ENCODE data around the gene DOHH.

Gene DOHH

DNA sequence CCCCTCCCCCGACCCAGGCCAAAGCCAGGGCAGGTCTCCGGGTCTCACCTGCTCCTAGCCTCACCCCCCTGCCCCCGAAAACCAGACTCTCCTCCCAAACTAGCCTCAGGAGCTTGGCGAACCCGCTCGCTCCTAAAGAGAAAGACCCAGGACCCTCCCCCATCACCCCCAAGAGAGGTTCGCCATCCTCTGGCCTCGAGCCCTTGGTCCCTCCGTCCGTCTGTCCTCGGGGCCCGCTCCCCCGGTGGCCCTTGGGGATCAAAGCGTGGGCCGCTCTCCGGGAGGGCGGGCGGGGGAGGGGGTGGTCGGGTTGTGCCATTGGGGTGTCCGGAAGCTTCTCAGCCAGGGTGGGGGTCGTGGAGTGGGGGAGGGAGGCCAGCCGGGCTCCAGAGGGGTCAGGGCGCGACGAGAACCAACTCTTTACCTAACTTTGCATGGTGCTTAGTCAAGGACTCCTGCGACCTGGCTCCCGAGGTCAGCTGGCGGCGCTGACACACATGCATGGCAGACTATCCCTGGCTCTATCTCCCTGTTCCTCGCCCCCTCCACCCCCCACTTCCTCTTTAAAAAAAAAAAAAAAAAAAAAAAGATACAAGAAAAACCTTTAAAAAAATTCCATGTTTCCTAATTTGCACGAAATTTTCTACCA lies 35.8 kb downstream of the DOHH start:
- no peak for TF ChIP-seq ZFX (IDR thresholded peaks at IDR 0.05)
- TF ChIP-seq, protein P1, sequence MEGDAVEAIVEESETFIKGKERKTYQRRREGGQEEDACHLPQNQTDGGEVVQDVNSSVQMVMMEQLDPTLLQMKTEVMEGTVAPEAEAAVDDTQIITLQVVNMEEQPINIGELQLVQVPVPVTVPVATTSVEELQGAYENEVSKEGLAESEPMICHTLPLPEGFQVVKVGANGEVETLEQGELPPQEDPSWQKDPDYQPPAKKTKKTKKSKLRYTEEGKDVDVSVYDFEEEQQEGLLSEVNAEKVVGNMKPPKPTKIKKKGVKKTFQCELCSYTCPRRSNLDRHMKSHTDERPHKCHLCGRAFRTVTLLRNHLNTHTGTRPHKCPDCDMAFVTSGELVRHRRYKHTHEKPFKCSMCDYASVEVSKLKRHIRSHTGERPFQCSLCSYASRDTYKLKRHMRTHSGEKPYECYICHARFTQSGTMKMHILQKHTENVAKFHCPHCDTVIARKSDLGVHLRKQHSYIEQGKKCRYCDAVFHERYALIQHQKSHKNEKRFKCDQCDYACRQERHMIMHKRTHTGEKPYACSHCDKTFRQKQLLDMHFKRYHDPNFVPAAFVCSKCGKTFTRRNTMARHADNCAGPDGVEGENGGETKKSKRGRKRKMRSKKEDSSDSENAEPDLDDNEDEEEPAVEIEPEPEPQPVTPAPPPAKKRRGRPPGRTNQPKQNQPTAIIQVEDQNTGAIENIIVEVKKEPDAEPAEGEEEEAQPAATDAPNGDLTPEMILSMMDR (conservative IDR thresholded peaks at IDR 0.05), result no peak
- no peak overlapping the region for H3K27ac ChIP-seq

DNA sequence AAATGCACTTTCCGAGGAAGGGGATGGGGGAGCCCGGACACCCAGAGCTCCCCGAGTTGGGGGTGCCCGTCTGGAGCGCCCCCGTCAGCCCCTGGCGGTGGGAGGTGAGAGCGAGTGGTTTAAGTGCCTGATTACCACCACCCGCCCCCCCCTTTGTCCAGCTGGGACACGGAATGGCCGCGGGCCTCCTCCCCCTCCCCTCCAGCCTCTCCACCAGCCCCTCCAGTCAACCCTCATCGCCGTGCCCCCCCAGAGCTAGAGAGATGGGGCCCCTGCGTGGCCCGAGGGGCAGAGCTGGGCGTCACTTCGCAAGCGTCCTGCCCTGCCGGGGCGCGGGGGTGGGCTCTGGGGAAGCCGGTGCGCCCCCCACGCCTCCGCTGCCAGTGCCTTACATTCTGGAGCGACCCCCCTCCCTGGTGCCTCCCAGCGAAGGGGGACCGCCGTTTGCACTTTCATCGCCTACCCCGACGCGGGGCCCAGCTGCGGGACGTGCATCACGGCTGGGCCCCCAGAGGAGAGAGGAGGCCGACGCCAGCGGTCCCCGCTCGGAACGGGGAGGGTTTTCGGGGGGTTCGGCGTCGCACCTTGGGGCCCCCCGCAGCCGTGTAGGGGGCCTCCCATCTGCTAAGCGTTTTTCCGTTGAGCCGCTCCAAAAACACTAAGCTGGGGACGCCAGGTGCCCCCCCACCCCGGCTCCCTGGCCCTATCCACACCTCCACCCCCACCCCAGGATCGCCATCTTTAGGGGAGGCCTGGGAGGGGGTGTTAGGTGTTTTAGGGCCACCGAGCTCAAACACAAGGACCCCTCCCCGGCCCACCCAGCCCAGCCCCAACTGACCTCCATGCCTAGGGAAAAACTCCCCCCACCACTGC lies 36.5 kb downstream of the DOHH start:
- TF ChIP-seq ZFX (IDR thresholded peaks at IDR 0.05), result no peak
- TF ChIP-seq, protein P1 (conservative IDR thresholded peaks at IDR 0.05), result no peak

DNA sequence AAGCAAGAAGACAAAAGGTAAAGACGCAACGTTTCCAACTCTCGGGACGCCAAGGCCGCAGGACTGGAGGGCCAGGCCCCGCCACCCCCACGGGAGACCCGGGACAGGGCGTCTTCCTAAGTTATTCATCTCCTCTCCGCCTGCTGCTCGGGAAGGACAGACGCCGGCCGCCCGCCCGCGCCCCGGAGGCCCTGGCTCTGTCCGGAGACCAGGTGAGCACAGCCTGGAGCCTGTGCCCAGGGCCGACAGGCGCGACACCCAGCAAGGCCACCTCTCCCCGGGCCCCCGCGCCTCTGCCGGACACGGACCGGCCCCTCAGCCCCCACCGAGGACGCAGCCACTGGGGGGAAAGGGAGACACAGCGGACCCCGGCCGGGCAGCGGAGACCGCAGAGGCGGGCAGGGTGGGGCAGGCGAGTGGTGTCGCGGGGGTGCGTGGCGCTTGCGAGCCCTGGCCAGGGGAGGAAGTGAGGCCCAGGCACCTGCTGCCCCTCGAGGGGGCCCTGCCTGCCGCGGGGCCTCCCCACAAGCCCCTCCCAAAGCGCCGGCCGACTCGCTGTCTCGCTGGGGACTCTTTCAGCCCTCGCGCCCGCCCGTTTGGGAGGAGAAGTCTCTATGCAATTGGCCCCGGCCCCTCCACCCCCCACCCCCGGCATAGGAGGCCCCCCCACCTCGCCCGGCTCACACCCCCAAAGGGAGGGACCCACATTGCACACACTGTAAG lies 37.3 kb downstream of the DOHH start:
- no peak overlapping the region for H3K27ac ChIP-seq
- TF ChIP-seq, protein P1 (conservative IDR thresholded peaks at IDR 0.05), result no peak
- TF ChIP-seq ZFX (IDR thresholded peaks at IDR 0.05), result no peak

More for the DNA sequence above, 36.5 kb downstream of the DOHH start:
- no peak overlapping the region for H3K27ac ChIP-seq

DNA sequence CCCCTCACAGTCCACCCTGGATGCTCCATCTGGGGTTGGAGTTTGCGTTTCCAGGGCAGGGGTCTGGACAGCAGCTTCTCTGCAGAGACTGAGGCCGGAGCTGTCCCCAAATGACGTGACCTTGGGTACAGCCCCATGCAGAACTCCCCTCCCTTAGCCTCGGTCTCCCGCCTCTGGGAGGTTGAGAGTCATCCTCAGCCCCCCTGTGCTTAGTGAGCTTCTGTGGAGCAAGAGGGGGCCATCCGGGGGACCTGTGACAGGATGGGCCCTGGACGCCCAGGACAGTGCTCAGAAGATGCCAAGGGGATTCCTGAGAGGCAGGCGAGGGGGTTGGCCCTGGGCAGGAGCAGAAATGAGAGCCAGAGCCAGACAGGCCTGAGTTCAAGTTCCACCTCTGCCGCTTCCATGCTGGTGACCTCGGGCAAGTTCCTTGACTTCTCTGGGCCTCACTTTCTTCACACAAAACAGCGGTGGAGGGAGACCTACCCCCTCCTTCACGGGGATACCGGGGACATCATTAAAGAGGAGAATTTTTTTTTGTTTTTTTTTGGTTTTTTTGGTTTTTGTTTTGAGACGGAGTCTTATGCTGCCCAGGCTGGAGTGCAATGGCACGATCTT lies 40.4 kb downstream of the DOHH start:
- TF ChIP-seq ZFX (IDR thresholded peaks at IDR 0.05), result no peak
- TF ChIP-seq, protein P1 (conservative IDR thresholded peaks at IDR 0.05), result no peak
- no peak overlapping the region for H3K27ac ChIP-seq

DNA sequence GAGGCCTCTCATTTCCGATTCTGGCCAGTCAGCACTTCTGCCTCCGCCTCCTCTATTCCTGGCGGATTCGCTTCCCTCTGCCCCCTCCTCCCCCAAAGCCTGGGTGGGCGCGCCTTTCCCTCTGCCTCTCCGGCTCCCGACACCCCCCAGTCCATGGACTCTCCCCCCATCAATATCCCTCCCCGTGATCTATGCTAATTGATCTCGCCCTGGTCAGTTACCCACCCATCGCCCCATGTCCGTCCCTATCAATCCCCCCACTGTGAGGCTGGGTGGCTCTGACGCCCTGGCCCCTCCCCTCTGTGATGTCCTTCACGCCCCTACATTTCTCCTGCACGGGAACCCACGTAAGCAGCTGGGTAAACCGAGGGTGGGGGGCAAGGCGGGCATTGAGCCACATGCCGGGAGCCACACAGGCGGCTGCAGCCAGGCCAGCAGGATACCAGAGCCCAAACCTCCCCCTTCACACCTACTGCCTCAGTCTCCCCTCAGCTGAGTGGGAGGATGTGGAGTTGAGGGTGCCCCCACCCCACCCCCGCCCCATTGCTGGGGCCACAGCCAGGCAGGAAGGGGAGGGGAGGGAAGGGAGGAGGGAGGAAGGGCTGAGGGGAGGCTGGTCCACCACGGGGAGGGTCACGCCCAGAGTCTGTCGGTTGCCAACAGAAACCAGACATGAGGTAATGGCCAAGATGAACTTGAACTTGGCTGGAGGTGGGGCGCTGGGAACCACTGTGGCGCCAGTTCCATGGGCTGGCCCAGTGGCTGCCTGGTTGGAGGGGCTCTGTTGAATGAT lies 41.2 kb downstream of the DOHH start:
- TF ChIP-seq, protein P1 (conservative IDR thresholded peaks at IDR 0.05), result no peak
- no peak for TF ChIP-seq ZFX (IDR thresholded peaks at IDR 0.05)
- H3K27ac ChIP-seq, result no peak overlapping the region

DNA sequence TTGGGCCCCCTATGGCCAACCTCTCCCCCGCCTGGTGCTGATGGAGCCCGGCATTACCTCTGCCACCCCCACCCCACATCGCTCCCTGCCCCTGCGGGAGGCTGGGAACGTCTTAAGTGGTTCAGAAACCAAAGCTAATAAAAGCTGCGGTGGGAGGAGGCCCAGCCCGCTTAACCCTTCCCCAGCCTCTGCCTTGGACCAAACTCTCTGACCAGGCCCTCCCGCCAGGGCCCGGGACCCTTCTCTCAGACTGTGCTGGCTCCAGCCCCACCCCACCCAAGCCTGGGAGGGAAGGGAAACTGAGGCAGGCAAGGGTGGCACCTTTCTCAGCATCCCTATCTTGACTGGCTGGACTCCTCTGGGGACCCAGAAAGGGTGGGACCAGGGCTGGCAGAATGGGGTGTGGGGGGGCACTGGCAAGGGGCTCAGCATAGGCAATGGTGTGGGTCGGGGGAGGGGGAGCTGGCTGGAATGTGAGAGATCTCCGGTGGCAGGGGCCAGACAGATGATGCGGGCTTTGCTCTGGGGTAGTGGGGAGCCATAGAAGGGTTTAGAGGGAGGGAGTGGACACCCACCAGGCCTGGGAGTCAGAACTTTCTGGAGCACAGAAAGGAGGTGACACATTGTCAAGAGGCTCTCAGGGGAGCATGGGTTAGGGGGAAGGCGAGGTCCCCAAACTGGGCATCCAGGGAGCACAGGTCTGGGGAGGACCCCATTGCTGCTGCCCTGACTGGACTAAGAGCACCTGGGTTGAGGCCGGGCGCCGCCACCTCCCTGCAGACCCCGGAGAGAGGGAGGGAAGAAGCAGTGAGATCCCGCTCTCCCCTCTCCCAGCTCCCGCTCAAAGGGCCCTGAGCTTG lies 42.0 kb downstream of the DOHH start:
- TF ChIP-seq, protein P1 (conservative IDR thresholded peaks at IDR 0.05), result no peak
- no peak for TF ChIP-seq ZFX (IDR thresholded peaks at IDR 0.05)
- no peak overlapping the region for H3K27ac ChIP-seq

Data from C4-2B (cell line).